Measurements from ENCODE around the gene NEK6. TPM values are rescaled to one million over a fixed set of nuclear protein-coding genes. Genes with fewer than 3 reads are reported as not detected.

NEK6 gene
- total and polyA plus RNA-seq, 9 of the 15 experiments (the other 6 are each of a cell fraction or from before 2014, with no cell fraction given), result 3.1 to 19.0 (median 8.4) TPM

- TF ChIP-seq, protein P1, sequence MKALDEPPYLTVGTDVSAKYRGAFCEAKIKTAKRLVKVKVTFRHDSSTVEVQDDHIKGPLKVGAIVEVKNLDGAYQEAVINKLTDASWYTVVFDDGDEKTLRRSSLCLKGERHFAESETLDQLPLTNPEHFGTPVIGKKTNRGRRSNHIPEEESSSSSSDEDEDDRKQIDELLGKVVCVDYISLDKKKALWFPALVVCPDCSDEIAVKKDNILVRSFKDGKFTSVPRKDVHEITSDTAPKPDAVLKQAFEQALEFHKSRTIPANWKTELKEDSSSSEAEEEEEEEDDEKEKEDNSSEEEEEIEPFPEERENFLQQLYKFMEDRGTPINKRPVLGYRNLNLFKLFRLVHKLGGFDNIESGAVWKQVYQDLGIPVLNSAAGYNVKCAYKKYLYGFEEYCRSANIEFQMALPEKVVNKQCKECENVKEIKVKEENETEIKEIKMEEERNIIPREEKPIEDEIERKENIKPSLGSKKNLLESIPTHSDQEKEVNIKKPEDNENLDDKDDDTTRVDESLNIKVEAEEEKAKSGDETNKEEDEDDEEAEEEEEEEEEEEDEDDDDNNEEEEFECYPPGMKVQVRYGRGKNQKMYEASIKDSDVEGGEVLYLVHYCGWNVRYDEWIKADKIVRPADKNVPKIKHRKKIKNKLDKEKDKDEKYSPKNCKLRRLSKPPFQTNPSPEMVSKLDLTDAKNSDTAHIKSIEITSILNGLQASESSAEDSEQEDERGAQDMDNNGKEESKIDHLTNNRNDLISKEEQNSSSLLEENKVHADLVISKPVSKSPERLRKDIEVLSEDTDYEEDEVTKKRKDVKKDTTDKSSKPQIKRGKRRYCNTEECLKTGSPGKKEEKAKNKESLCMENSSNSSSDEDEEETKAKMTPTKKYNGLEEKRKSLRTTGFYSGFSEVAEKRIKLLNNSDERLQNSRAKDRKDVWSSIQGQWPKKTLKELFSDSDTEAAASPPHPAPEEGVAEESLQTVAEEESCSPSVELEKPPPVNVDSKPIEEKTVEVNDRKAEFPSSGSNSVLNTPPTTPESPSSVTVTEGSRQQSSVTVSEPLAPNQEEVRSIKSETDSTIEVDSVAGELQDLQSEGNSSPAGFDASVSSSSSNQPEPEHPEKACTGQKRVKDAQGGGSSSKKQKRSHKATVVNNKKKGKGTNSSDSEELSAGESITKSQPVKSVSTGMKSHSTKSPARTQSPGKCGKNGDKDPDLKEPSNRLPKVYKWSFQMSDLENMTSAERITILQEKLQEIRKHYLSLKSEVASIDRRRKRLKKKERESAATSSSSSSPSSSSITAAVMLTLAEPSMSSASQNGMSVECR (CRISPR knock-in tag; IDR thresholded peaks at IDR 0.05), result 0 out of 2 replicates have a peak, but pooled peaks have one; percentile 36
- TF ChIP-seq ZNF197 (CRISPR knock-in tag; IDR thresholded peaks at IDR 0.05; ENCODE audit: low read depth) (peak; percentile 92), KDM1A (IDR thresholded peaks at IDR 0.05) (peak in 1 of 2 experiments; percentile 58; a peak in 1 of 4 replicates), MYBL2 (IDR thresholded peaks at IDR 0.05; ENCODE audit: low read depth) (no peak), MYBL2 (CRISPR knock-in tag; IDR thresholded peaks at IDR 0.05; ENCODE audit: borderline replicate concordance) (no peak), ZBTB11 (CRISPR knock-in tag; IDR thresholded peaks at IDR 0.05) (peak in 1 of 3 experiments; percentile 62; a peak in 1 of 6 replicates), EHMT2 (IDR thresholded peaks at IDR 0.05) (no peak), POLR2G (IDR thresholded peaks at IDR 0.05; ENCODE audit: low read depth, low read length) (0 out of 2 replicates have a peak, but pooled peaks have one; percentile 28), ADNP (tag; IDR thresholded peaks at IDR 0.05) (0 out of 2 replicates have a peak, but pooled peaks have one; percentile 10), MTA3 (IDR thresholded peaks at IDR 0.05; ENCODE audit: borderline replicate concordance) (0 out of 2 replicates have a peak, but pooled peaks have one; percentile 21), RB1 (IDR thresholded peaks at IDR 0.05; ENCODE audit: low read depth) (0 out of 2 replicates have a peak, but pooled peaks have one; percentile 41), CXXC5 (CRISPR knock-in tag; IDR thresholded peaks at IDR 0.05) (peak; percentile 65), BDP1 (IDR thresholded peaks at IDR 0.05; ENCODE audit: insufficient read depth, insufficient read length) (no peak), HDAC1 (IDR thresholded peaks at IDR 0.05) (peak in 1 of 2 experiments; percentile 47; a peak in 1 of 4 replicates)
- TF ChIP-seq, protein P2, sequence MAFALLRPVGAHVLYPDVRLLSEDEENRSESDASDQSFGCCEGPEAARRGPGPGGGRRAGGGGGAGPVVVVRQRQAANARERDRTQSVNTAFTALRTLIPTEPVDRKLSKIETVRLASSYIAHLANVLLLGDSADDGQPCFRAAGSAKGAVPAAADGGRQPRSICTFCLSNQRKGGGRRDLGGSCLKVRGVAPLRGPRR (CRISPR knock-in tag; IDR thresholded peaks at IDR 0.05), result no peak
- TF ChIP-seq, protein P3, sequence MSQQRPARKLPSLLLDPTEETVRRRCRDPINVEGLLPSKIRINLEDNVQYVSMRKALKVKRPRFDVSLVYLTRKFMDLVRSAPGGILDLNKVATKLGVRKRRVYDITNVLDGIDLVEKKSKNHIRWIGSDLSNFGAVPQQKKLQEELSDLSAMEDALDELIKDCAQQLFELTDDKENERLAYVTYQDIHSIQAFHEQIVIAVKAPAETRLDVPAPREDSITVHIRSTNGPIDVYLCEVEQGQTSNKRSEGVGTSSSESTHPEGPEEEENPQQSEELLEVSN (IDR thresholded peaks at IDR 0.05; ENCODE audit: borderline replicate concordance in 1 of 2, extremely low read depth in 1 of 2, insufficient read depth in 1 of 2, insufficient read length in 1 of 2, low read depth in 1 of 2, low read length in 1 of 2, poor library complexity in 1 of 2, severe bottlenecking in 1 of 2), result peak in 1 of 2 experiments; percentile 26
Measured at GRCh38 chr9:124257844-124258606, at the start of gene NEK6 (continued).

Data from K562 (cell line).